HepG2 (cell line): Measurements from ENCODE around the gene FSD2. TPM values are rescaled to one million over a fixed set of nuclear protein-coding genes. Genes with fewer than 3 reads are reported as not detected.

Source experiments
- ATRX ChIP-seq: sonication (generic); formaldehyde crosslinking; IDR thresholded peaks from 2 replicates; pipeline ENCODE4 v1.4.0; 2020; ENCODE audit warnings: missing genetic modification reagents, borderline replicate concordance
- BHLHE40 ChIP-seq: IDR thresholded peaks from 2 replicates; pipeline ENCODE4 v1.6.1; 2011; ENCODE audit warnings: low read length, improper control_type of control experiment
- CBFB ChIP-seq: sonication (generic); formaldehyde crosslinking; IDR thresholded peaks from 2 replicates; pipeline ENCODE4 v1.4.0; 2020; ENCODE audit warnings: missing genetic modification reagents
- CHCHD3 ChIP-seq: sonication (generic); formaldehyde crosslinking; IDR thresholded peaks from 2 replicates; pipeline ENCODE4 v1.8.0; 2022; ENCODE audit warnings: mild to moderate bottlenecking, missing genetic modification reagents, moderate library complexity
- ETV5 ChIP-seq: IDR thresholded peaks from 2 replicates; pipeline ENCODE4 v1.6.1; 2018; ENCODE audit warnings: missing biosample characterization, missing genetic modification reagents, inconsistent platforms, borderline replicate concordance
- GMEB1 ChIP-seq: sonication (generic); formaldehyde crosslinking; IDR thresholded peaks from 2 replicates; pipeline ENCODE4 v1.5.1; 2020; ENCODE audit warnings: missing genetic modification reagents, mild to moderate bottlenecking, borderline replicate concordance
- HBP1 ChIP-seq: IDR thresholded peaks from 2 replicates; pipeline ENCODE4 v1.6.1; 2016; ENCODE audit warnings: low read depth, control low read depth
- HIVEP1 ChIP-seq: sonication (generic); formaldehyde crosslinking; IDR thresholded peaks from 2 replicates; pipeline ENCODE4 v1.4.0; 2020; ENCODE audit warnings: mild to moderate bottlenecking, missing genetic modification reagents
- HMGA1 ChIP-seq: sonication (generic); formaldehyde crosslinking; conservative IDR thresholded peaks from 2 replicates; pipeline ENCODE4 v1.4.0; 2020; ENCODE audit warnings: missing genetic modification reagents
- MYPOP ChIP-seq: sonication (generic); formaldehyde crosslinking; IDR thresholded peaks from 2 replicates; pipeline ENCODE4 v1.8.1; 2023; ENCODE audit warnings: mild to moderate bottlenecking, moderate library complexity, missing genetic modification reagents
- NR0B2 ChIP-seq: sonication (generic); formaldehyde crosslinking; IDR thresholded peaks from 2 replicates; pipeline ENCODE4 v1.4.0; 2020; ENCODE audit warnings: mild to moderate bottlenecking, missing genetic modification reagents
- PATZ1 ChIP-seq: sonication (generic); formaldehyde crosslinking; IDR thresholded peaks from 2 replicates; pipeline ENCODE4 v1.4.0; 2020; ENCODE audit warnings: missing genetic modification reagents
- SP4 ChIP-seq: sonication (generic); formaldehyde crosslinking; IDR thresholded peaks from 2 replicates; pipeline ENCODE4 v1.8.1; 2023; ENCODE audit warnings: mild to moderate bottlenecking, missing genetic modification reagents
- TOE1 ChIP-seq: sonication (generic); formaldehyde crosslinking; IDR thresholded peaks from 2 replicates; pipeline ENCODE4 v1.4.0; 2020; ENCODE audit warnings: mild to moderate bottlenecking, missing genetic modification reagents
- ZFP36 ChIP-seq: fragments of 150-350 bp; IDR thresholded peaks from 2 replicates; pipeline ENCODE4 v1.6.1; 2018; ENCODE audit warnings: borderline replicate concordance, low read length, low read depth; ENCODE audit not compliant: partially characterized antibody
- ZMYM2 ChIP-seq: sonication (generic); formaldehyde crosslinking; IDR thresholded peaks from 2 replicates; pipeline ENCODE4 v1.8.0; 2022; ENCODE audit warnings: mild to moderate bottlenecking, missing genetic modification reagents
- ZNF101 ChIP-seq: sonication (generic); formaldehyde crosslinking; IDR thresholded peaks from 2 replicates; pipeline ENCODE4 v1.4.0; 2020; ENCODE audit warnings: mild to moderate bottlenecking, low read depth, missing genetic modification reagents, borderline replicate concordance
- ZNF512 ChIP-seq: sonication (generic); formaldehyde crosslinking; IDR thresholded peaks from 2 replicates; pipeline ENCODE4 v1.4.0; 2020; ENCODE audit warnings: mild to moderate bottlenecking, missing genetic modification reagents
- ZNF530 ChIP-seq: sonication (generic); formaldehyde crosslinking; IDR thresholded peaks from 2 replicates; pipeline ENCODE4 v1.5.0; 2020; ENCODE audit warnings: low read depth, mild to moderate bottlenecking, missing genetic modification reagents
- ZNF644 ChIP-seq: IDR thresholded peaks from 2 replicates; pipeline ENCODE4 v1.6.1; 2016; ENCODE audit warnings: low read depth
- ZNF839 ChIP-seq: sonication (generic); formaldehyde crosslinking; IDR thresholded peaks from 2 replicates; pipeline ENCODE4 v1.4.0; 2020; ENCODE audit warnings: missing genetic modification reagents, mild to moderate bottlenecking, borderline replicate concordance
- polyA plus RNA-seq, 8 experiments: library from polyadenylated mRNA; depleted of rRNA in 3 of 8; stranded (reverse) in 7 of 8; unstranded in 1 of 8; fragments of >200 nt; fragmentation: Illumina TruSeq in 4 of 8; extraction: Trizol in 4 of 8; gene quantifications; 2 replicates each; pipeline versions ENCODE4 v1.2.1 to v1.2.3, GENCODE V29; 2011 to 2016; ENCODE audit warnings: low read depth in 4 of 8, missing spikeins in 1 of 8, mixed read lengths in 1 of 8; ENCODE audit not compliant: insufficient read depth in 1 of 8
- total RNA-seq, 5 experiments: library from RNA; depleted of rRNA; stranded (reverse); fragments of >200 nt; fragmentation: Illumina TruSeq; extraction: Trizol; gene quantifications; 2 replicates each; pipeline ENCODE4 v1.2.3, GENCODE V29; 2016; ENCODE audit warnings: low read depth in 1 of 5

Gene FSD2
- total and polyA plus RNA-seq, 2 of the 13 experiments (the other 11 are each of a cell fraction or from before 2014, with no cell fraction given): not detected

GRCh38 chr15:82709421-82710207 lies 96.3 kb downstream of the FSD2 start, which contains the start of gene AP3B2 (continued):
- TF ChIP-seq MYPOP (CRISPR knock-in tag) (peak; percentile 78; the same call in 1 of the 2 replicates), ZNF101 (CRISPR knock-in tag) (no peak), ZFP36 (no peak), ZNF839 (CRISPR knock-in tag) (no peak), BHLHE40 (no peak), HIVEP1 (CRISPR knock-in tag) (no peak), TOE1 (CRISPR knock-in tag) (0 out of 2 replicates have a peak, but pooled peaks have one; percentile 40), CHCHD3 (no peak), SP4 (CRISPR knock-in tag) (no peak), ATRX (no peak), CBFB (CRISPR knock-in tag) (no peak), ETV5 (no peak), HBP1 (CRISPR knock-in tag) (no peak), ZNF530 (CRISPR knock-in tag) (no peak), HMGA1 (CRISPR knock-in tag) (no peak), ZNF644 (CRISPR knock-in tag) (no peak), PATZ1 (no peak), ZNF512 (CRISPR knock-in tag) (no peak), GMEB1 (CRISPR knock-in tag) (no peak), NR0B2 (CRISPR knock-in tag) (no peak; the same call in 1 of the 2 replicates), ZMYM2 (CRISPR knock-in tag) (no peak)
